CD4-positive, alpha-beta T cell (primary cell): ENCODE measurements around the gene EPRS1. TPM values are rescaled to one million over a fixed set of nuclear protein-coding genes. Genes with fewer than 3 reads are reported as not detected.

Source experiments
- ATAC-seq: fragments of 200-7000 bp; cut with Tn5 transposase; one replicate; pipeline ENCODE4 v1.10.0; 2022; ENCODE audit warnings: mild to moderate bottlenecking; ENCODE audit not compliant: poor library complexity
- CTCF ChIA-PET: fragments of 350-600 bp; sonication (Branson Sonifier 250); formaldehyde crosslinking; loops from one replicate; lab custom pipeline; 2021; ENCODE audit warnings: antibody characterized with exemption, inconsistent platforms; lab: Charles Lee
- POLR2A ChIA-PET: fragments of 350-600 bp; sonication (Branson Sonifier 250); formaldehyde crosslinking; loops from one replicate; lab custom pipeline; 2021; ENCODE audit warnings: antibody characterized with exemption, inconsistent platforms; lab: Charles Lee
- DNase-seq, 14 experiments: peaks; one replicate each; pipeline ENCODE4 v3.0.0-alpha.2; 2013 to 2020; ENCODE audit warnings: mixed read lengths in 2 of 14
- H3K27ac ChIP-seq, 2 donors: one replicate each; pipeline versions ENCODE4 v1.5.1 to v1.7.0; 2013; ENCODE audit warnings: low read length in 2 of 2, low read depth in 1 of 2, mild to moderate bottlenecking in 1 of 2
- H3K27me3 ChIP-seq, 2 experiments: 1 replicate in 1 of 2; 2 replicates in 1 of 2; pipeline versions ENCODE4 v1.6.1 to v1.7.0; 2013; ENCODE audit warnings: low read length in 2 of 2, control low read depth in 1 of 2, mild to moderate bottlenecking in 1 of 2, moderate library complexity in 1 of 2; ENCODE audit not compliant: insufficient read depth in 2 of 2, control insufficient read depth in 1 of 2
- H3K36me3 ChIP-seq: one replicate; pipeline ENCODE4 v1.6.1; 2013; ENCODE audit warnings: low read length, control low read depth; ENCODE audit not compliant: insufficient read depth
- H3K4me1 ChIP-seq: one replicate; pipeline ENCODE4 v1.6.1; 2013; ENCODE audit warnings: low read length, control low read depth; ENCODE audit not compliant: insufficient read depth
- H3K4me3 ChIP-seq: one replicate; pipeline ENCODE4 v1.5.1; 2013; ENCODE audit warnings: mild to moderate bottlenecking, low read length, moderate library complexity
- H3K9me3 ChIP-seq, 2 experiments: 1 replicate in 1 of 2; 2 replicates in 1 of 2; pipeline versions ENCODE4 v1.6.1 to v1.7.0; 2013; ENCODE audit warnings: low read length in 2 of 2, mild to moderate bottlenecking in 2 of 2, control low read depth in 1 of 2, moderate library complexity in 1 of 2; ENCODE audit not compliant: control insufficient read depth in 1 of 2, insufficient read depth in 1 of 2
- H3K27ac Mint-ChIP-seq: one replicate; pipeline ENCODE4 v1.8.0; 2020; ENCODE audit warnings: mixed read lengths
- H3K27me3 Mint-ChIP-seq: one replicate; pipeline ENCODE4 v1.8.0; 2021; ENCODE audit warnings: mixed read lengths
- H3K36me3 Mint-ChIP-seq: one replicate; pipeline ENCODE4 v1.8.0; 2021; ENCODE audit warnings: low read depth, mixed read lengths
- H3K4me1 Mint-ChIP-seq: one replicate; pipeline ENCODE4 v1.8.0; 2021; ENCODE audit warnings: low read depth, mixed read lengths
- H3K4me3 Mint-ChIP-seq: one replicate; pipeline ENCODE4 v1.8.0; 2020; ENCODE audit warnings: mild to moderate bottlenecking, mixed read lengths
- H3K9me3 Mint-ChIP-seq: one replicate; pipeline ENCODE4 v1.8.0; 2020; ENCODE audit warnings: mixed read lengths
- intact Hi-C, 2 experiments: fragments of 100-400 bp; cut with DNase I in 1 of 2; cut with micrococcal nuclease in 1 of 2; formaldehyde crosslinking; loops; one replicate each; pipeline versions ENCODE4 v1.15.1 to v1.9.0; 2023 to 2025; cut with DNase I, micrococcal nuclease
- total RNA-seq, 174 experiments: library from RNA in 2 of 174; stranded (reverse) in 2 of 174; gene quantifications; one replicate each; pipeline ENCODE4 v1.2.3 and lab custom pipeline; 2021 to 2026
- TF ChIP-seq, protein P1 (sequence below): fragments of 200-600 bp; IDR thresholded peaks from one replicate; pipeline ENCODE4 v1.8.0; 2022; ENCODE audit warnings: antibody characterized with exemption, mild to moderate bottlenecking

The EPRS1 gene
- total RNA-seq, 2 experiments from 2014 or later: 37.4 to 39.6 TPM

DNA sequence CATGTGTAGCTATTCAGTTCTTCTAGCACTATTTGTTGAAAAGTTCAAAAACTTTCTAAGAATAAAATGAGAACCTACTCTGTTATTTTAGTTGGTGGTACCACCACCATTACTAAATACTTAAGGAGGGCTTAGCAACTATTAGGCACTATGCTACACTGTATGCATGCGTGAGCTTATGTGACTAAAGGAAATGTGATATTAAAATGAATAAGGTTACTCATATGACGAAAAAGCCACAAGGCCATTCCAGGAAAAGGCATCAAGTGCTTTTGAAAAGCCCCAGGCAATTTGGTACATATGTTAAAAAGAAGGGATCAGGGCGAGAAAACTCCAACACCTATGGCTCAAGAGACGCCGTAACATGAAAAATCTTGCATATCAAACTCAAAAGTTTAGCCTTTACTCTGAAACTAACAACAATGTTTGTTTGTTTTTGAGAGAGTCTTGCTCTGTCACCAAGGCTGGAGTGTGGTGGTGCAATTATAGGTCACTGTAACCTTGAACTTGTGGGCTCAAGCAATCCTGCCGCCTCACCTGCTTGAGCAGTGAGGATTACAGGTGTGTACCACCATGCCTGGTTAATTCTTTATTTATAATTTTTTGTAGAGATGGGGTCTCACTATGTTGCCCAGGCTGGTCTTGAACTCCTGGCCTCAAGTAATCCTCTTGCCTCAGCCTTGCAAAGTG lies 42.5 kb downstream of the EPRS1 start:
- Mint-ChIP-seq H3K36me3 (peaks cover 82% of the 10 kb centered on the region), H3K4me1 (no peaks in the 10 kb centered on the region), H3K9me3 (no peaks in the 10 kb centered on the region), H3K27ac (no peak overlapping the region), H3K27me3 (no peaks in the 10 kb centered on the region), H3K4me3 (no peak overlapping the region)
- Histone ChIP-seq H3K27me3 (no peaks in the 10 kb centered on the region), H3K36me3 (peaks cover 88% of the 10 kb centered on the region), H3K27ac (no peak overlapping the region), H3K9me3 (no peaks in the 10 kb centered on the region), H3K4me1 (no peaks in the 10 kb centered on the region), H3K4me3 (no peak overlapping the region)
- TF ChIP-seq, protein P1, sequence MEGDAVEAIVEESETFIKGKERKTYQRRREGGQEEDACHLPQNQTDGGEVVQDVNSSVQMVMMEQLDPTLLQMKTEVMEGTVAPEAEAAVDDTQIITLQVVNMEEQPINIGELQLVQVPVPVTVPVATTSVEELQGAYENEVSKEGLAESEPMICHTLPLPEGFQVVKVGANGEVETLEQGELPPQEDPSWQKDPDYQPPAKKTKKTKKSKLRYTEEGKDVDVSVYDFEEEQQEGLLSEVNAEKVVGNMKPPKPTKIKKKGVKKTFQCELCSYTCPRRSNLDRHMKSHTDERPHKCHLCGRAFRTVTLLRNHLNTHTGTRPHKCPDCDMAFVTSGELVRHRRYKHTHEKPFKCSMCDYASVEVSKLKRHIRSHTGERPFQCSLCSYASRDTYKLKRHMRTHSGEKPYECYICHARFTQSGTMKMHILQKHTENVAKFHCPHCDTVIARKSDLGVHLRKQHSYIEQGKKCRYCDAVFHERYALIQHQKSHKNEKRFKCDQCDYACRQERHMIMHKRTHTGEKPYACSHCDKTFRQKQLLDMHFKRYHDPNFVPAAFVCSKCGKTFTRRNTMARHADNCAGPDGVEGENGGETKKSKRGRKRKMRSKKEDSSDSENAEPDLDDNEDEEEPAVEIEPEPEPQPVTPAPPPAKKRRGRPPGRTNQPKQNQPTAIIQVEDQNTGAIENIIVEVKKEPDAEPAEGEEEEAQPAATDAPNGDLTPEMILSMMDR: no peak
- no peak for ATAC-seq
- no peak for DNase-seq
- POLR2A ChIA-PET: no interaction called here
- intact Hi-C loops: no loop called here
- CTCF ChIA-PET: interaction anchor here (1.0 kb wide), 1 partner anchor 28 kb away, joined by 3 read pairs; no protein-coding TSS in a partner anchor

DNA sequence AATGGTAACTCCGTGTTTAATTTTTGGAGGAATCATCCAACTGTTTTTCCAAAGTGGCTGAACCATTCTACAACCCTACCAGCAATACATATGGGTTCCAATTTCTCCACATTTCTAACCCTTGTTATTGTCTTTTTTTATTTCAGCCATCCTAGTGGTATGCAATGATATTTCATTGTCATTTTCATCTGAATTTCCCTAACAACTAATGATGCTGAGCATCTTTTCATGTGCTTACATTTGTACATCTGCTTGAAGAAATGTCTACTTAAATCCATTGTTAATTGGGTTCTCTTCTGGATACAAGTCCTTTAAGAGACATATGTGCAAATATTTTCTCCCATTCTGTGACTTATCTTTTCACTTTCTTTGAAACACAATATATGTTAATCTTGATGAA lies 43.3 kb downstream of the EPRS1 start:
- DNase-seq: no peak
- Mint-ChIP-seq H3K27ac (no peak overlapping the region), H3K36me3 (peaks cover 79% of the 10 kb centered on the region), H3K27me3 (no peaks in the 10 kb centered on the region), H3K4me3 (no peak overlapping the region), H3K9me3 (no peaks in the 10 kb centered on the region), H3K4me1 (no peaks in the 10 kb centered on the region)
- ChIA-PET POLR2A (no interaction called here), CTCF (interaction anchor here (1.0 kb wide), 1 partner anchor 29 kb away, joined by 3 read pairs; no protein-coding TSS in a partner anchor)
- Histone ChIP-seq H3K27me3 (no peaks in the 10 kb centered on the region), H3K9me3 (no peaks in the 10 kb centered on the region), H3K36me3 (peaks cover 85% of the 10 kb centered on the region), H3K4me3 (no peak overlapping the region), H3K4me1 (no peaks in the 10 kb centered on the region), H3K27ac (no peak overlapping the region)
- TF ChIP-seq, protein P1: no peak
- no peak for ATAC-seq
- intact Hi-C loops: no loop called here

DNA sequence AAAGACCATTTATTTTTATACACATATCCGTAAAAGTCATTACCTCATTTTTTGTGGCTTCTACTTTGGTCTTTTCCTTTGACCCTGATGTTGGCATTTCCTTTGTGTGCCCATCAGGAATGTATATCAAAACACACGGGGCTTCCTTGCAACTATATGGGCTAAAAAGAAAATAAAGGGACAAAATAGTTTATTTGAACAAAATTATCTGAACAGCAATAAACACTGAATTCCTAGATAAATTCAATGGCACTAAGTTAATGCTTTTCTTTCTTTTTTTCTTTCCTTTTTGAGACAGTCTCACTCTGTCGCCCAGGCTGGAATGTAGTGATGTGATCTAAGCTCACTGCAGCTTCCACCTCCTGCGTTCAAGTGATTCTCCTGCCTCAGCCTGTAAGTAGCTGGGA lies 45.2 kb downstream of the EPRS1 start:
- no peak overlapping the region for H3K4me3 Mint-ChIP-seq

More for the DNA sequence above, 45.2 kb downstream of the EPRS1 start:
- TF ChIP-seq, protein P1: no peak
- no peak for ATAC-seq
- peaks cover 83% of the 10 kb centered on the region for H3K36me3 Mint-ChIP-seq
- no peaks in the 10 kb centered on the region for H3K4me1 ChIP-seq
- no peak overlapping the region for H3K27ac ChIP-seq
- no peaks in the 10 kb centered on the region for H3K9me3 Mint-ChIP-seq
- H3K27me3 ChIP-seq: no peaks in the 10 kb centered on the region
- no peak for DNase-seq
- H3K36me3 ChIP-seq: peaks cover 87% of the 10 kb centered on the region
- no peaks in the 10 kb centered on the region for H3K9me3 ChIP-seq
- no peaks in the 10 kb centered on the region for H3K4me1 Mint-ChIP-seq
- CTCF ChIA-PET: no interaction called here
- H3K4me3 ChIP-seq: no peak overlapping the region
- POLR2A ChIA-PET: no interaction called here
- H3K27ac Mint-ChIP-seq: no peak overlapping the region
- no peaks in the 10 kb centered on the region for H3K27me3 Mint-ChIP-seq
- intact Hi-C loops: no loop called here
